Tibial artery (tissue), 4 donors: ENCODE measurements around the gene MMP10.

ENCODE experiments used
- DNase-seq, 2 donors: peaks; one replicate each; pipeline ENCODE4 v3.0.0-alpha.2; 2019
- H3K27ac ChIP-seq, 2 donors: fragments of 200-600 bp; sonication (generic) in 1 of 2; 1 replicate in 1 of 2; 2 replicates in 1 of 2; pipeline ENCODE4 v1.5.1; 2018 to 2019; ENCODE audit warnings: mild to moderate bottlenecking in 1 of 2
- H3K27me3 ChIP-seq, 2 donors: fragments of 200-600 bp; sonication (generic) in 1 of 2; one replicate each; pipeline versions ENCODE4 v1.5.1 to v1.6.0; 2016 to 2019
- H3K36me3 ChIP-seq, 3 donors: fragments of 200-600 bp; sonication (generic) in 2 of 3; one replicate each; pipeline ENCODE4 v1.5.1; 2016 to 2019; ENCODE audit warnings: mild to moderate bottlenecking in 2 of 3
- H3K4me1 ChIP-seq, 4 donors: fragments of 200-600 bp; sonication (generic) in 2 of 4; 1 replicate in 3 of 4; 2 replicates in 1 of 4; pipeline ENCODE4 v1.5.1; 2016 to 2019
- H3K4me3 ChIP-seq, 2 donors: fragments of 200-600 bp; sonication (generic) in 1 of 2; 1 replicate in 1 of 2; 2 replicates in 1 of 2; pipeline ENCODE4 v1.5.1; 2018 to 2019; ENCODE audit warnings: mild to moderate bottlenecking in 2 of 2
- H3K9me3 ChIP-seq, 3 donors: fragments of 200-600 bp; sonication (generic) in 1 of 3; one replicate each; pipeline ENCODE4 v1.5.1; 2016 to 2019
- CTCF ChIP-seq, 2 experiments: fragments of 200-600 bp in 1 of 2; fragments of 450-650 bp in 1 of 2; IDR thresholded peaks; one replicate each; pipeline ENCODE4 v1.5.1; 2017 to 2019; ENCODE audit warnings: antibody characterized with exemption in 2 of 2, mild to moderate bottlenecking in 1 of 2, moderate library complexity in 1 of 2
- intact Hi-C: fragments of 100-400 bp; cut with DNase I; formaldehyde crosslinking; loops from one replicate; pipeline ENCODE4 v1.15.0; 2023; ENCODE audit warnings: low total_unique reads

MMP10 gene

GRCh38 chr11:102724904-102725500, 55.4 kb downstream of the MMP10 start, which contains the start of gene MMP8:
Gene MMP8 (minus strand): TSS chr11:102724954. CDS start chr11:102724855, 99 bp downstream.
- Histone ChIP-seq H3K36me3 (no peaks in the 10 kb centered on the region), H3K27me3 (no peaks in the 10 kb centered on the region), H3K9me3 (no peaks in the 10 kb centered on the region), H3K27ac (no peak within 1 kb of the TSS), H3K4me3 (no peak within 1 kb of the TSS), H3K4me1 (no peaks in the 10 kb centered on the region)
- intact Hi-C loops, result no loop called here
- TF ChIP-seq CTCF (IDR thresholded peaks at IDR 0.05), result no peak
- no peak for DNase-seq

DNA sequence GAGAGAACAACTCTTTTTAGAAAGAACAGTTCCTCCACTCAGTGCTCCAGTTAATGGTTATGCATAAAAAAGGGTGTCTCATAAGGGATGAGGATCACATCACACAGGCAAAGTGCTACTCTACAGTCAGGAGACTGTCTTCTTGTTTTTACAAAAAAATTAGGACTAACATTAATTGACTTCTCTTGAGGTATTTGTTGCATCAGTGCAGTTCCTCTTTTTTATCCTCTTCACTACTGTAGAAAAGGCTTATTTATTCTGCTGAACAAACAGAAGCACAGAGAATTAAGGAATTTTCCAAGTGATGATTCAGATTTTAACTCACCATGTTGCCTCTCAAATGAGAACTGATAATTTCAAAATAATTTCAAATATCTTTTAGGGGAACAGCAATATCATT, 57.6 kb downstream of the MMP10 start:
- Histone ChIP-seq H3K4me1 (no peaks in the 10 kb centered on the region), H3K4me3 (no peak overlapping the region), H3K9me3 (no peaks in the 10 kb centered on the region), H3K36me3 (no peaks in the 10 kb centered on the region), H3K27ac (no peak overlapping the region), H3K27me3 (no peaks in the 10 kb centered on the region)
- intact Hi-C loops, result no loop called here
- no peak for DNase-seq
- no peak for TF ChIP-seq CTCF (IDR thresholded peaks at IDR 0.05)
